ENCODE data around the gene CEMIP2.

The CEMIP2 gene

GRCh38 chr9:71742703-71743102, 25.6 kb downstream of the CEMIP2 start:
- Histone ChIP-seq H3K9me3 (no peaks in the 10 kb centered on the region), H3K4me1 (no peaks in the 10 kb centered on the region), H3K27me3 (no peaks in the 10 kb centered on the region), H3K36me3 (no peaks in the 10 kb centered on the region), H3K4me3 (ENCODE audit: low read depth, low read length) (no peak overlapping the region)
- DNase-seq = no peak
- TF ChIP-seq CTCF (IDR thresholded peaks at IDR 0.05; ENCODE audit: low read depth, low read length) = no peak

GRCh38 chr9:71741926-71742648, 26.2 kb downstream of the CEMIP2 start:
- no peaks in the 10 kb centered on the region for H3K27me3 ChIP-seq
- DNase-seq = no peak
- H3K9me3 ChIP-seq = no peaks in the 10 kb centered on the region
- no peaks in the 10 kb centered on the region for H3K4me1 ChIP-seq
- no peaks in the 10 kb centered on the region for H3K36me3 ChIP-seq
- TF ChIP-seq CTCF (IDR thresholded peaks at IDR 0.05; ENCODE audit: low read depth, low read length) = no peak
- H3K4me3 ChIP-seq (ENCODE audit: low read depth, low read length) = no peak overlapping the region

GRCh38 chr9:71740199-71740598, 28.1 kb downstream of the CEMIP2 start:
- no peaks in the 10 kb centered on the region; the same call in 1 of the 2 replicates for H3K4me1 ChIP-seq

GRCh38 chr9:71737455-71737854, 30.9 kb downstream of the CEMIP2 start:
- Histone ChIP-seq H3K4me3 (ENCODE audit: low read depth, low read length) (no peak overlapping the region), H3K27me3 (no peaks in the 10 kb centered on the region), H3K9me3 (no peaks in the 10 kb centered on the region), H3K36me3 (no peaks in the 10 kb centered on the region), H3K4me1 (no peaks in the 10 kb centered on the region; the same call in 1 of the 2 replicates)
- no peak for TF ChIP-seq CTCF (IDR thresholded peaks at IDR 0.05; ENCODE audit: low read depth, low read length)
- no peak for DNase-seq

More at GRCh38 chr9:71740199-71740598, 28.1 kb downstream of the CEMIP2 start:
- TF ChIP-seq CTCF (IDR thresholded peaks at IDR 0.05; ENCODE audit: low read depth, low read length) = no peak
- H3K4me3 ChIP-seq (ENCODE audit: low read depth, low read length) = no peak overlapping the region
- no peaks in the 10 kb centered on the region for H3K27me3 ChIP-seq
- DNase-seq = no peak
- H3K9me3 ChIP-seq = no peaks in the 10 kb centered on the region
- H3K36me3 ChIP-seq = no peaks in the 10 kb centered on the region

GRCh38 chr9:71736236-71736635, 32.1 kb downstream of the CEMIP2 start:
- Histone ChIP-seq H3K9me3 (no peaks in the 10 kb centered on the region), H3K4me1 (no peaks in the 10 kb centered on the region; the same call in 1 of the 2 replicates), H3K4me3 (ENCODE audit: low read depth, low read length) (no peak overlapping the region), H3K27me3 (no peaks in the 10 kb centered on the region), H3K36me3 (no peaks in the 10 kb centered on the region)
- no peak for DNase-seq
- no peak for TF ChIP-seq CTCF (IDR thresholded peaks at IDR 0.05; ENCODE audit: low read depth, low read length)

- Histone ChIP-seq H3K4me3 (ENCODE audit: low read depth, low read length) (no peak overlapping the region), H3K36me3 (no peaks in the 10 kb centered on the region)
- no peak for TF ChIP-seq CTCF (IDR thresholded peaks at IDR 0.05; ENCODE audit: low read depth, low read length)
Measured at GRCh38 chr9:71734950-71735349, 33.4 kb downstream of the CEMIP2 start.

More at GRCh38 chr9:71734950-71735349, 33.4 kb downstream of the CEMIP2 start:
- Histone ChIP-seq H3K4me1 (no peaks in the 10 kb centered on the region; the same call in 1 of the 2 replicates), H3K9me3 (no peaks in the 10 kb centered on the region), H3K27me3 (no peaks in the 10 kb centered on the region)
- no peak for DNase-seq
